B cell (primary cell): ENCODE data around the gene PLCG2. TPM values are rescaled to one million over a fixed set of nuclear protein-coding genes. Genes with fewer than 3 reads are reported as not detected.

Experiments
- ATAC-seq: fragments of 200-7000 bp; cut with Tn5 transposase; one replicate; pipeline ENCODE4 v1.10.0; 2021; ENCODE audit warnings: low read depth, mild to moderate bottlenecking, moderate number of reproducible peaks, moderate library complexity
- CTCF ChIA-PET: fragments of 350-600 bp; sonication (Branson Sonifier 250); formaldehyde crosslinking; loops from one replicate; lab custom pipeline; 2021; ENCODE audit warnings: antibody characterized with exemption, inconsistent platforms; lab: Charles Lee
- POLR2A ChIA-PET: fragments of 350-600 bp; sonication (Branson Sonifier 250); formaldehyde crosslinking; loops from one replicate; lab custom pipeline; 2021; ENCODE audit warnings: antibody characterized with exemption; lab: Charles Lee
- DNase-seq: peaks from one replicate; pipeline ENCODE4 v3.0.0; 2013
- H2AFZ ChIP-seq: 2 replicates; pipeline ENCODE4 v1.6.1; 2012; ENCODE audit warnings: mild to moderate bottlenecking, low read depth, low read length; ENCODE audit not compliant: insufficient read depth, poor library complexity, severe bottlenecking
- H3K27ac ChIP-seq, 2 donors: 1 replicate in 1 of 2; 2 replicates in 1 of 2; pipeline ENCODE4 v1.5.1; 2012 to 2013; ENCODE audit warnings: low read length in 2 of 2, mild to moderate bottlenecking in 2 of 2, moderate library complexity in 1 of 2
- H3K27me3 ChIP-seq, 4 experiments: fragments of 200-600 bp in 1 of 4; sonication (generic) in 1 of 4; replicated peaks in 1 of 4; 1 replicate in 2 of 4; 2 replicates in 2 of 4; pipeline versions ENCODE4 v1.6.1 to v1.7.0; 2013 to 2016; ENCODE audit warnings: low read length in 3 of 4, mild to moderate bottlenecking in 2 of 4, mixed read lengths in 1 of 4, moderate library complexity in 1 of 4; ENCODE audit not compliant: insufficient read depth in 4 of 4, control insufficient read depth in 3 of 4; ENCODE audit errors: control extremely low read depth in 1 of 4
- H3K36me3 ChIP-seq, 2 experiments: replicated peaks in 1 of 2; 1 replicate in 1 of 2; 2 replicates in 1 of 2; pipeline versions ENCODE4 v1.6.1 to v1.7.1; 2013; ENCODE audit warnings: low read length in 1 of 2; ENCODE audit not compliant: insufficient read depth in 2 of 2, control insufficient read depth in 1 of 2; ENCODE audit errors: control extremely low read depth in 1 of 2, extremely low read depth in 1 of 2
- H3K4me1 ChIP-seq, 2 donors: fragments of 200-600 bp in 1 of 2; sonication (generic) in 1 of 2; 1 replicate in 1 of 2; 2 replicates in 1 of 2; pipeline versions ENCODE4 v1.5.1 to v1.6.1; 2013 to 2017; ENCODE audit warnings: low read length in 2 of 2; ENCODE audit not compliant: control insufficient read depth in 2 of 2, insufficient read depth in 2 of 2
- H3K4me2 ChIP-seq: replicated peaks from 2 replicates; pipeline ENCODE3; 2012; ENCODE audit warnings: mild to moderate bottlenecking, low read depth, low read length; ENCODE audit not compliant: poor library complexity, severe bottlenecking
- H3K4me3 ChIP-seq, 5 experiments: fragments of 200-600 bp in 1 of 5; sonication (generic) in 1 of 5; 1 replicate in 3 of 5; 2 replicates in 2 of 5; pipeline versions ENCODE4 v1.5.1 to v1.7.0; 2011 to 2016; ENCODE audit warnings: low read length in 4 of 5, mild to moderate bottlenecking in 4 of 5, low read depth in 2 of 5, control low read depth in 1 of 5, moderate library complexity in 1 of 5; ENCODE audit not compliant: insufficient read depth in 1 of 5; ENCODE audit errors: control extremely low read depth in 1 of 5, extremely low read depth in 1 of 5
- H3K79me2 ChIP-seq: fragments of 200-600 bp; sonication (generic); one replicate; pipeline ENCODE4 v1.6.0; 2016; ENCODE audit warnings: low read length; ENCODE audit not compliant: control insufficient read depth, insufficient read depth
- H3K9ac ChIP-seq: fragments of 200-600 bp; sonication (generic); 2 replicates; pipeline ENCODE4 v1.6.1; 2017; ENCODE audit warnings: mild to moderate bottlenecking, low read length, moderate library complexity
- H3K9me3 ChIP-seq, 3 donors: one replicate each; pipeline versions ENCODE4 v1.6.1 to v1.7.1; 2013; ENCODE audit warnings: low read length in 2 of 3; ENCODE audit not compliant: control insufficient read depth in 2 of 3, insufficient read depth in 1 of 3; ENCODE audit errors: control extremely low read depth in 1 of 3
- H4K20me1 ChIP-seq: 2 replicates; pipeline ENCODE4 v1.6.0; 2012; ENCODE audit warnings: mild to moderate bottlenecking, low read length; ENCODE audit not compliant: insufficient read depth, control insufficient read depth, poor library complexity, severe bottlenecking
- H3K27ac Mint-ChIP-seq: one replicate; pipeline ENCODE4 v1.8.0; 2021; ENCODE audit warnings: mixed read lengths
- H3K27me3 Mint-ChIP-seq: one replicate; pipeline ENCODE4 v1.8.0; 2021; ENCODE audit warnings: mixed read lengths
- H3K4me1 Mint-ChIP-seq: one replicate; pipeline ENCODE4 v1.8.0; 2021; ENCODE audit warnings: mixed read lengths
- H3K4me3 Mint-ChIP-seq: one replicate; pipeline ENCODE4 v1.8.0; 2021; ENCODE audit warnings: mixed read lengths
- H3K9me3 Mint-ChIP-seq: one replicate; pipeline ENCODE4 v1.8.0; 2022; ENCODE audit warnings: mixed read lengths; ENCODE audit not compliant: insufficient read depth
- EZH2 ChIP-seq: IDR thresholded peaks from 2 replicates; pipeline ENCODE4 v1.6.1; 2012; ENCODE audit warnings: borderline replicate concordance, low read depth, mild to moderate bottlenecking, moderate library complexity, low read length; ENCODE audit not compliant: insufficient read depth, poor library complexity, severe bottlenecking
- WGBS: methylation state at CpG from one replicate; pipeline ENCODE4 v1.1.5; 2013; ENCODE audit warnings: missing lambda C conversion rate; ENCODE audit not compliant: insufficient coverage; 5-methylcytosine and 5-hydroxymethylcytosine counted together
- intact Hi-C: fragments of 100-400 bp; cut with micrococcal nuclease; formaldehyde crosslinking; loops from one replicate; pipeline ENCODE4 v1.10.0; 2022
- polyA plus RNA-seq: library from polyadenylated mRNA; depleted of rRNA; stranded (reverse); fragments of >200 nt; gene quantifications from 2 replicates; pipeline ENCODE4 v1.2.3, GENCODE V29; 2012
- total RNA-seq, 2 donors: library from RNA; stranded (reverse); fragments of 120-200 nt in 1 of 2; gene quantifications; 1 replicate in 1 of 2; 2 replicates in 1 of 2; pipeline versions ENCODE4 v1.2.3 to v1.2.4, GENCODE V29; 2013 to 2022
- TF ChIP-seq, protein P1 (sequence below): fragments of 200-600 bp; IDR thresholded peaks from one replicate; pipeline ENCODE4 v1.8.0; 2022; ENCODE audit warnings: antibody characterized with exemption, mild to moderate bottlenecking

Gene PLCG2
- total and polyA plus RNA-seq, 2 donors (not counting 1 experiment from before 2014, with no cell fraction given): 194 to 812 TPM

- Histone ChIP-seq H3K27ac (no peak overlapping the region), H3K4me3 (no peak overlapping the region), H2AFZ (no peak overlapping the region), H3K9me3 (no peaks in the 10 kb centered on the region), H3K27me3 (no peaks in the 10 kb centered on the region), H4K20me1 (peaks cover 54% of the 10 kb centered on the region), H3K36me3 (peaks cover 7 to 95% of the 10 kb centered on the region in 2 experiments), H3K79me2 (peaks cover 15% of the 10 kb centered on the region), H3K4me2 (no peak overlapping the region), H3K4me1 (no peaks in the 10 kb centered on the region), H3K9ac (no peak overlapping the region)
- DNase-seq (no peak), ATAC-seq (no peak)
- WGBS: 100% methylated on average over 5 of the region's 5 CpGs
- TF ChIP-seq, protein P1, sequence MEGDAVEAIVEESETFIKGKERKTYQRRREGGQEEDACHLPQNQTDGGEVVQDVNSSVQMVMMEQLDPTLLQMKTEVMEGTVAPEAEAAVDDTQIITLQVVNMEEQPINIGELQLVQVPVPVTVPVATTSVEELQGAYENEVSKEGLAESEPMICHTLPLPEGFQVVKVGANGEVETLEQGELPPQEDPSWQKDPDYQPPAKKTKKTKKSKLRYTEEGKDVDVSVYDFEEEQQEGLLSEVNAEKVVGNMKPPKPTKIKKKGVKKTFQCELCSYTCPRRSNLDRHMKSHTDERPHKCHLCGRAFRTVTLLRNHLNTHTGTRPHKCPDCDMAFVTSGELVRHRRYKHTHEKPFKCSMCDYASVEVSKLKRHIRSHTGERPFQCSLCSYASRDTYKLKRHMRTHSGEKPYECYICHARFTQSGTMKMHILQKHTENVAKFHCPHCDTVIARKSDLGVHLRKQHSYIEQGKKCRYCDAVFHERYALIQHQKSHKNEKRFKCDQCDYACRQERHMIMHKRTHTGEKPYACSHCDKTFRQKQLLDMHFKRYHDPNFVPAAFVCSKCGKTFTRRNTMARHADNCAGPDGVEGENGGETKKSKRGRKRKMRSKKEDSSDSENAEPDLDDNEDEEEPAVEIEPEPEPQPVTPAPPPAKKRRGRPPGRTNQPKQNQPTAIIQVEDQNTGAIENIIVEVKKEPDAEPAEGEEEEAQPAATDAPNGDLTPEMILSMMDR: no peak
- TF ChIP-seq EZH2: no peak
- Mint-ChIP-seq H3K27ac (peak overlapping the region; percentile 20), H3K4me1 (no peaks in the 10 kb centered on the region), H3K4me3 (no peak overlapping the region), H3K27me3 (no peaks in the 10 kb centered on the region), H3K9me3 (no peaks in the 10 kb centered on the region)
- ChIA-PET CTCF (interaction anchor here (1.5 kb wide), 1 partner anchor 13 kb away, joined by 4 read pairs; no protein-coding TSS in a partner anchor), POLR2A (no interaction called here)
- intact Hi-C loops: no loop called here
Observed at GRCh38 chr16:81927561-81928185, 148.6 kb downstream of the PLCG2 start.

DNA sequence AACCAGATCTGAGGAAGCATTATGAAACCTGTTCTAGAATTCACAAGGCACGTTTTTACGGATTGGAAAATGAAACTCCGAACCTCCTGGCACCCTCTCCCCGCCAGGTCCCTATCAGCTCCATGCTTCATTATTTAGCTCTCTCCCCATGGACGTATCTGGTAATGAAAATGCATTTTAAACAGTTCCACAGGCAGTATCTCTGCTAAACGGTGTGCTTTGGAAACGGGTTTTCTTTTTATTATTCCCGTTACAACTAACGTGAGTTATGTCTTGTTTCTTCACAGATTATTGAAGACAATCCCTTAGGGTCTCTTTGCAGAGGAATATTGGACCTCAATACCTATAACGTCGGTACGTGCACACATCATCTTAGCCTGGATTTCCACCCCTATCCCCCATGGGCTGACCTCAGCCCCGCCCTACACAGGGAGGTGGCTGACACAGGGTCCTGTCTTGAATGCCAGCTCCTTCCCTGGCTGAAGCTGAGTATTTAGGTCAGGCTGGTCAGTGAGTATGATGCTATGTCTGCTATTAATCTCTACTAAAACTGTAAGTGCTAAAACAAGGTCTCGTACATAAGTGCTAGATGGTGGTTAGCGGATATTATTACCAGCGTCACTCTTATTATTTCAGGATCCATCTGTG is 149.3 kb downstream of the PLCG2 start:
- Mint-ChIP-seq H3K27me3 (no peaks in the 10 kb centered on the region), H3K27ac (no peak overlapping the region), H3K9me3 (no peaks in the 10 kb centered on the region), H3K4me3 (no peak overlapping the region), H3K4me1 (no peaks in the 10 kb centered on the region)
- H3K27me3 ChIP-seq: no peaks in the 10 kb centered on the region
- H3K9me3 ChIP-seq: no peaks in the 10 kb centered on the region
- CTCF ChIA-PET: no interaction called here
- H3K36me3 ChIP-seq: peaks cover 7 to 95% of the 10 kb centered on the region in 2 experiments
- H3K27ac ChIP-seq: no peak overlapping the region
- DNase-seq (no peak), ATAC-seq (no peak)
- H3K79me2 ChIP-seq: peaks cover 13% of the 10 kb centered on the region
- WGBS: 98% methylated on average over 15 of the region's 16 CpGs
- H3K4me3 ChIP-seq: no peak overlapping the region
- TF ChIP-seq EZH2: no peak
- TF ChIP-seq, protein P1: no peak
- no peak overlapping the region for H3K9ac ChIP-seq
- POLR2A ChIA-PET: no interaction called here
- H3K4me2 ChIP-seq: no peak overlapping the region
- intact Hi-C loops: no loop called here
- no peaks in the 10 kb centered on the region for H3K4me1 ChIP-seq
- peaks cover 54% of the 10 kb centered on the region for H4K20me1 ChIP-seq
- H2AFZ ChIP-seq: no peak overlapping the region
